ENCODE results near the gene RALGPS1.

DNA sequence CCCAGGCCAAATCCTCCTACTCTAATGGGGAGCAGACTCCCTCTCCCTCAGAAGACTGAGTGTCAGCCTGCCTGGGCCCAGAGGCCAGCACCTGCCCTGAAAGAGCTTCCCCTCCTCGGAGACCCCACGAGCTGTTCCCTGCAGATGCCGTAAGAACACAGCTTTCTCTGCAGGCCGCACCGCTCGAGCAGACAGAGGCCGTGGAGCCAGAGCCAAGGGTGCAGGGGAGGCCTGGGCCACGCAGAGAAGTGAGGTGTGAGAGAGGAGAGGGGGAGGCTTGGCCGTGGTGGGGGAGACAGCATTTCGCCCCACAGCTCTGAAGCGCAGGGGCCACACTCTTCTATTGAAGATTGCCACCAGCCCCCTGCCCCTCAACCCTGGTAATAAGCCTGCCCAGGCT, 287.1 kb downstream of the RALGPS1 start:
- TF ChIP-seq, protein P1, sequence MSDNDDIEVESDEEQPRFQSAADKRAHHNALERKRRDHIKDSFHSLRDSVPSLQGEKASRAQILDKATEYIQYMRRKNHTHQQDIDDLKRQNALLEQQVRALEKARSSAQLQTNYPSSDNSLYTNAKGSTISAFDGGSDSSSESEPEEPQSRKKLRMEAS (IDR thresholded peaks at IDR 0.05; ENCODE audit: low read depth, low read length): no peak
- TF ChIP-seq MYC (IDR thresholded peaks at IDR 0.05; ENCODE audit: low read depth, low read length): no peak
